ENCODE measurements around the gene CCSER1.
"Not testable (repeated sequence)": the region's sequence is repeated elsewhere in the genome, so short reads cannot be mapped to it uniquely, and the experiment has no call there.

Gene CCSER1

GRCh38 chr4:90449626-90450025 lies 322.4 kb downstream of the CCSER1 start:
- DNase-seq, result no peak

GRCh38 chr4:90456891-90457290 lies 329.7 kb downstream of the CCSER1 start:
- DNase-seq, result no peak

GRCh38 chr4:90457817-90458216 lies 330.6 kb downstream of the CCSER1 start:
- no peak for DNase-seq

- no peak for DNase-seq
Measured at GRCh38 chr4:90458576-90458975, 331.4 kb downstream of the CCSER1 start.

- no peak for DNase-seq
Measured at GRCh38 chr4:90474484-90474883, 347.3 kb downstream of the CCSER1 start.

GRCh38 chr4:90476019-90476418 lies 348.8 kb downstream of the CCSER1 start:
- DNase-seq, result no peak

GRCh38 chr4:90476586-90476985 lies 349.4 kb downstream of the CCSER1 start:
- no peak for DNase-seq

- not testable (repeated sequence) for DNase-seq
Measured at GRCh38 chr4:90484894-90485293, 357.7 kb downstream of the CCSER1 start.

- no peak for DNase-seq
Measured at GRCh38 chr4:90486346-90486745, 359.2 kb downstream of the CCSER1 start.

GRCh38 chr4:90495211-90495610 lies 368.0 kb downstream of the CCSER1 start:
- DNase-seq, result no peak

GRCh38 chr4:90495936-90496335 lies 368.7 kb downstream of the CCSER1 start:
- no peak for DNase-seq

- DNase-seq, result no peak
Measured at GRCh38 chr4:90498175-90498574, 371.0 kb downstream of the CCSER1 start.

GRCh38 chr4:90503677-90504076 lies 376.5 kb downstream of the CCSER1 start:
- DNase-seq, result no peak

- no peak for DNase-seq
Measured at GRCh38 chr4:90515191-90515590, 388.0 kb downstream of the CCSER1 start.

GRCh38 chr4:90528551-90528950 lies 401.4 kb downstream of the CCSER1 start:
- DNase-seq, result no peak

- no peak for DNase-seq
Measured at GRCh38 chr4:90536408-90536807, 409.2 kb downstream of the CCSER1 start.

- DNase-seq, result no peak
Measured at GRCh38 chr4:90537491-90537890, 410.3 kb downstream of the CCSER1 start.

GRCh38 chr4:90540536-90540935 lies 413.3 kb downstream of the CCSER1 start:
- no peak for DNase-seq

- DNase-seq, result no peak
Measured at GRCh38 chr4:90542216-90542615, 415.0 kb downstream of the CCSER1 start.

- no peak for DNase-seq
Measured at GRCh38 chr4:90543419-90544170, 416.4 kb downstream of the CCSER1 start.

- DNase-seq, result no peak
Measured at GRCh38 chr4:90544532-90545045, 417.4 kb downstream of the CCSER1 start.

GRCh38 chr4:90545380-90545779 lies 418.2 kb downstream of the CCSER1 start:
- no peak for DNase-seq

- no peak for DNase-seq
Measured at GRCh38 chr4:90546114-90546513, 418.9 kb downstream of the CCSER1 start.

- no peak for DNase-seq
Measured at GRCh38 chr4:90570615-90571014, 443.4 kb downstream of the CCSER1 start.

- no peak for DNase-seq
Measured at GRCh38 chr4:90572996-90573395, 445.8 kb downstream of the CCSER1 start.
